HG03135 (cell line): Measurements from ENCODE around the gene AJAP1.

Experiments
- ATAC-seq: cut with Tn5 transposase; IDR thresholded peaks from one replicate; pipeline ENCODE4 v1.9.1; 2021; ENCODE audit warnings: mild to moderate bottlenecking, moderate library complexity; ENCODE audit not compliant: unreplicated experiment

The AJAP1 gene

GRCh38 chr1:4728319-4729089 is 74.1 kb downstream of the AJAP1 start:
- ATAC-seq: no peak

GRCh38 chr1:4729090-4729471 is 74.7 kb downstream of the AJAP1 start:
- ATAC-seq: no peak

GRCh38 chr1:4730078-4730477 is 75.7 kb downstream of the AJAP1 start:
- ATAC-seq: no peak

- no peak for ATAC-seq
Observed at GRCh38 chr1:4733446-4734177, 79.2 kb downstream of the AJAP1 start.

GRCh38 chr1:4734219-4734618 is 79.8 kb downstream of the AJAP1 start:
- no peak for ATAC-seq

- no peak for ATAC-seq
Observed at GRCh38 chr1:4734791-4735190, 80.4 kb downstream of the AJAP1 start.

GRCh38 chr1:4736254-4736653 is 81.8 kb downstream of the AJAP1 start:
- ATAC-seq: no peak

- no peak for ATAC-seq
Observed at GRCh38 chr1:4741876-4742423, 87.5 kb downstream of the AJAP1 start.

- no peak for ATAC-seq
Observed at GRCh38 chr1:4743978-4744750, 89.8 kb downstream of the AJAP1 start.

- no peak for ATAC-seq
Observed at GRCh38 chr1:4745560-4745959, 91.2 kb downstream of the AJAP1 start.

GRCh38 chr1:4749406-4749805 is 95.0 kb downstream of the AJAP1 start:
- ATAC-seq: no peak

GRCh38 chr1:4750177-4750576 is 95.8 kb downstream of the AJAP1 start:
- ATAC-seq: no peak

GRCh38 chr1:4752059-4752458 is 97.7 kb downstream of the AJAP1 start:
- ATAC-seq: no peak

GRCh38 chr1:4754816-4755215 is 100.4 kb downstream of the AJAP1 start:
- ATAC-seq: no peak

GRCh38 chr1:4755301-4755845 is 101.0 kb downstream of the AJAP1 start:
- ATAC-seq: no peak

GRCh38 chr1:4755864-4756504 is 101.6 kb downstream of the AJAP1 start:
- ATAC-seq: no peak

GRCh38 chr1:4756851-4757580 is 102.6 kb downstream of the AJAP1 start:
- no peak for ATAC-seq

- no peak for ATAC-seq
Observed at GRCh38 chr1:4759671-4760070, 105.3 kb downstream of the AJAP1 start.

GRCh38 chr1:4760088-4760487 is 105.7 kb downstream of the AJAP1 start:
- no peak for ATAC-seq

GRCh38 chr1:4761324-4761723 is 106.9 kb downstream of the AJAP1 start:
- ATAC-seq: no peak
